HG02642 (cell line): ENCODE measurements around the gene AFF2.

Experiments used
- ATAC-seq: cut with Tn5 transposase; IDR thresholded peaks from one replicate; pipeline ENCODE4 v1.9.1; 2021; ENCODE audit warnings: mild to moderate bottlenecking; ENCODE audit not compliant: unreplicated experiment, poor library complexity

Gene AFF2

GRCh38 chrX:148976571-148977400, 476.4 kb downstream of the AFF2 start:
- no peak for ATAC-seq

- no peak for ATAC-seq
Measured at GRCh38 chrX:148979786-148980185, 479.4 kb downstream of the AFF2 start.

GRCh38 chrX:148984238-148984637, 483.8 kb downstream of the AFF2 start:
- no peak for ATAC-seq

GRCh38 chrX:148991502-148991901, 491.1 kb downstream of the AFF2 start:
- ATAC-seq = no peak

GRCh38 chrX:148995661-148996060, 495.2 kb downstream of the AFF2 start:
- no peak for ATAC-seq

GRCh38 chrX:149002320-149002719, 501.9 kb downstream of the AFF2 start:
- no peak for ATAC-seq

GRCh38 chrX:149003863-149004660, 503.6 kb downstream of the AFF2 start:
- no peak for ATAC-seq

- no peak for ATAC-seq
Measured at GRCh38 chrX:149004936-149005335, 504.5 kb downstream of the AFF2 start.

GRCh38 chrX:149006235-149006634, 505.8 kb downstream of the AFF2 start:
- no peak for ATAC-seq

- ATAC-seq = no peak
Measured at GRCh38 chrX:149007423-149007822, 507.0 kb downstream of the AFF2 start.

- no peak for ATAC-seq
Measured at GRCh38 chrX:149010013-149010852, 509.8 kb downstream of the AFF2 start.

GRCh38 chrX:149010853-149011224, 510.4 kb downstream of the AFF2 start:
- ATAC-seq = no peak

GRCh38 chrX:149013081-149013480, 512.7 kb downstream of the AFF2 start:
- no peak for ATAC-seq

GRCh38 chrX:149021159-149021558, 520.7 kb downstream of the AFF2 start:
- ATAC-seq = no peak

GRCh38 chrX:149022485-149022884, 522.1 kb downstream of the AFF2 start:
- ATAC-seq = no peak

GRCh38 chrX:149032449-149032848, 532.0 kb downstream of the AFF2 start:
- no peak for ATAC-seq

- no peak for ATAC-seq
Measured at GRCh38 chrX:149036086-149036485, 535.7 kb downstream of the AFF2 start.

GRCh38 chrX:149037281-149037870, 537.0 kb downstream of the AFF2 start:
- ATAC-seq = no peak

- ATAC-seq = no peak
Measured at GRCh38 chrX:149039057-149039456, 538.6 kb downstream of the AFF2 start.

GRCh38 chrX:149040873-149041535, 540.6 kb downstream of the AFF2 start:
- ATAC-seq = no peak
